Measurements from ENCODE around the gene ENPP3. TPM values are rescaled to one million over a fixed set of nuclear protein-coding genes. Genes with fewer than 3 reads are reported as not detected.

Gene ENPP3
- total RNA-seq, 2 experiments from 2014 or later, result 0.63 to 0.84 TPM

DNA sequence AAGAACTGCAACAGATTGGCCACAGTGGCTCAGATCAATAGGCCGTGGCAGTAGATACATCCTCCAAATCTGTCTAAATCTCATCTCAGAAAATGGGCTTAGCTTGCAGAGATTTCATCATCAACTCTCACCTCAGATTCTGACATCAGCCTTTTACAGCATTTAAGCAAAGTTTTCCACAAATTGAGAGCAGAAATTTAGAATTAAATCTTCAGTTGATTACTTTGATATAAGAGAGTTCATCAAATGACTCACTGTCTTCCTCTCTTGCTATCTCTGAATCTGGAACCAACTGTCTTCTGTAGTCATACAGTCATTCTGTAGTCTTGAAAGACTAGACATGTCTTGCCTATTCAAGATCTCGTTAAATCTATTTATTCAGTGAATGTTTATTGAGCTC is 118.9 kb downstream of the ENPP3 start:
- CTCF ChIA-PET, result no interaction called here
- POLR2A ChIA-PET, result no interaction called here

- ChIA-PET POLR2A (no interaction called here), CTCF (no interaction called here)
Observed at GRCh38 chr6:131758920-131759319, 121.8 kb downstream of the ENPP3 start.

- CTCF ChIA-PET, result no interaction called here
- POLR2A ChIA-PET, result no interaction called here
Observed at GRCh38 chr6:131761060-131761761, 124.1 kb downstream of the ENPP3 start.

DNA sequence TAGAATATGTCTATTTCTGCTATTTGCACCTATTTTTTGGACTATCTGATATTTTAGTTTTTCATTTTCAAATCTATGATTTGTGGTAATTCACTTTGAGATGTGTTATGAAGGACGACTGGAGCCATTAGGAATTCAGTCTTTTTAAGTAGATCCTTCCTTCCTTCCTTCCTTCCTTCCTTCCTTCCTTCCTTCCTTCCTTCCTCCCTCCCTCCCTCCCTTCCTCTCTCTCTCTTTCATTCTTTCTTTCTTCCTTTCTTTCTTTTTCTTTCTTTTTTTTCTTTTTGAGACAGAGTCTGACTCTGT is 124.6 kb downstream of the ENPP3 start:
- CTCF ChIA-PET, result no interaction called here
- POLR2A ChIA-PET, result no interaction called here

GRCh38 chr6:131762984-131763383 is 125.9 kb downstream of the ENPP3 start:
- CTCF ChIA-PET, result no interaction called here
- POLR2A ChIA-PET, result no interaction called here

DNA sequence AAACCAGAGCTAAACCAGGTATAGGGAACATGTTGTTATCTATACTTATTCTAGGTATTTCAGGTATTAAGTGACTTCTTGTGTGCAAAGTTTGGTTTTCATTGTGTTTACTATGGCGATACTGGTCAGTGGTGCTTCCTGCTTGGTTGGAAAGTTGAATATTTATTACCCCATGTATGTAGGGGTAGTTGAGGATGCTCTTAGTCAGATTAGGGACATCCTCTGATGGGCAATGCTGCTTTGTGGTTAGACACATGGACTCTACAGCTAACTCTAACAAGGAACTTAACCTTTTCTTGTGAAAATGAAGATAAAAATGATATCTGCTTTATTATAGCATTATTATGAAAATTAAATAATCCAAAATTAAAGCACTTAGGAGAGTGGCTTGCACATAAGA is 126.6 kb downstream of the ENPP3 start:
- ChIA-PET CTCF (no interaction called here), POLR2A (no interaction called here)

DNA sequence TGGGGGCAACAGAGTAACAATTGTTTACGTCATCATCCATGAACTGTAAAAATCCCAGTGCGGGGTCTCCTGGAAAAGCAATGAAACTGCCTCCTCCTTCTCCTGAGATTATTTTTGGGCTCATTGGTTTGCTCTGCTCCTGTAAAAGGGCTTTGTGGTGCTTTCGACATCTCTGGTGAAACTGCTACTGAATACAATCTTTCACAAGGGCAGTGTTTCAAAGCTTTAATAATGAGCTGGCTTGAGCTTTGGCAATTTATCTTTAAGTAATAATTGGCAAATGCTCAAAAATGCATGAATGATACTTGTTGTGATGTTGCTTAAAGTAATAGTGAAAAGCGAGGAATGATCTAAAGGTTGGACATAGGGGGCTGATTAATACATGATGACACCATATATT is 127.2 kb downstream of the ENPP3 start:
- ChIA-PET CTCF (no interaction called here), POLR2A (no interaction called here)

DNA sequence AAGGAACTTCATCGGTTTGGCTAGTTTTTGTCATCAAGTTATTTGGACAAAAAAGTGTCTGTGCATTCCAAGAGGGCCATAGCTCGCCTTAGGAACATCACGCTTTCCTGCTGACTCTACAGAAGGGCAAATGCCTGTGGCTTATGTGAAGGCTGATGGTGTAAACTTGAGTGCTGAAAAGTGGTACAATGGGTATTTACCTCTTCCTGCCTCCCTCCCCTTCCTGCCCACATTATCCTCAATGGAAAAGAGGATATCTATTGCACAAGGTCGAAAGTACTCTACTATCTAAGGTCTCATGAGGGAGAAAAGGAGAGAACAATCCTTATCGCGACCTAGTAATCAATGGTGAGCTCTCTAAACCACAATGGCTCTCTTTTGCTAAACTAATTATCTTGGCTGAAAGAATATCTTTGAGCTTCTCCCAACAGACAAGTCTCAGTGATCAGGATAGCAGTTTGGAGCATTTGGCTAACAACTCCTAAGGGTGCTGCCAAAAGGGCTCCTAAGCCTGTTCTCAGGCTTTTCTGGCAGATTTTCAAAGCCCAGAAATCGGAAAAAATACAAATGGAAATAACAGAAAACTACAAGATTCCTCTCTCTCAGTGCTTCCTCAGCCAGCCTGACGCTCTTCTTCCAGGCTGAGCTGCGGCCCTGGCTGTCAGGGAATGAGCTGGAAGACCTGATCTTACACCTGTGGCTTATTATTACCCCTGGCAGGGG is 128.1 kb downstream of the ENPP3 start:
- ChIA-PET CTCF (no interaction called here), POLR2A (no interaction called here)

- ChIA-PET CTCF (no interaction called here), POLR2A (no interaction called here)
Observed at GRCh38 chr6:131765804-131766135, 128.7 kb downstream of the ENPP3 start.

- POLR2A ChIA-PET, result no interaction called here
- CTCF ChIA-PET, result no interaction called here
Observed at GRCh38 chr6:131766631-131767030, 129.5 kb downstream of the ENPP3 start.

DNA sequence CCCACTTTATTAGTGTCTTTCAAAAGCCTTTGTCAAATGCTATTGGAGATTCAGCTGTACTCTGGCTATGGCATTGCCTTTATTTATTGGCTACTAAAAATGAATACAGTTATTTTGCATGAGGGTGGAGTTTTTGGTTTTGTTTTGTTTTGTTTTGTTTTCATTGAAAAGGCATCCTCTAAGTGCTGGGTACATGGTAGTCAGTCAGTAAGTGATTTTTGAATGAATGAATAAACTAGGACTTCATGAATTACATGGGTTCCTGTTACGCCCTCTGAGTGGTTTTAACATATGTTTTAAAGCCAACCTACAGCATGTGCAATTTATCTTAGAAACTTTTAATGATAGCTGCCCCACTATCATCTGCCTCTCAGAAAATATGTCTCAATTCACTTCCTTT is 131.9 kb downstream of the ENPP3 start:
- POLR2A ChIA-PET, result no interaction called here
- CTCF ChIA-PET, result no interaction called here

- ChIA-PET CTCF (no interaction called here), POLR2A (no interaction called here)
Observed at GRCh38 chr6:131769385-131770141, 132.5 kb downstream of the ENPP3 start.

- POLR2A ChIA-PET, result no interaction called here
- CTCF ChIA-PET, result no interaction called here
Observed at GRCh38 chr6:131770776-131771175, 133.7 kb downstream of the ENPP3 start.

DNA sequence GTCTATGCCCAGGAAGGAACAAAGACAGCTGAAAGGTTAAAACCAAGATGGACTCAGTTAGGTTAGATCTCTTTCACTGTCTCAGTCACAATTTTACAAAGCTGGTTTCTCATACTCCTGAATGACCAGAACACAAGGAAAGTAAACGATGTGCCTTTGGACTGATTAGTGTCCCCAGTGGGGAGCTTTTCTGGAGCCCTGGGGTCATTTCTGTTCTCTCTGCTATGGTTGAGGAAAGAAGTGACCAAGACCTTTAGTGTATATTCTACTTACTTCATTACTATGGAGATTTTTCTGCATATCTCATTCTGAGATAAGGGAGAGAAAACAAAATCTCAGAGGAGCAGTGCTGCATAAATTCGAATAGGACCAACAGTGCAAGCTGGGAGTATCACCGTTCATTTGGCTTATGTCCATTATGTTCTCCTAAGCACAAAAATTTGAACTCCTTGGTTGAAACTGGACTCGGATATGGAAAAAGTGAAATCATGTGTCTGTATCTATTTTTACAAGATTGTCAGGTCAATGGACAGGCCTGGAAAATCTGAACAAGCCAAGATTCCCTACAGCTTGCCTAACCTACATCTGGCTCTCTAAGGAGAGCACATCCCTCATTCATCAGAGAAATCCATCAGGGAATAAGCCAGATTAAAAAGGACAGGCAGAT is 136.3 kb downstream of the ENPP3 start:
- CTCF ChIA-PET, result no interaction called here

GRCh38 chr6:131775886-131776285 is 138.8 kb downstream of the ENPP3 start:
- ChIA-PET POLR2A (no interaction called here), CTCF (no interaction called here)

More for the DNA sequence above, 136.3 kb downstream of the ENPP3 start:
- POLR2A ChIA-PET, result no interaction called here

GRCh38 chr6:131776985-131777384 is 139.9 kb downstream of the ENPP3 start:
- CTCF ChIA-PET, result no interaction called here
- POLR2A ChIA-PET, result no interaction called here

GRCh38 chr6:131778169-131778568 is 141.1 kb downstream of the ENPP3 start:
- ChIA-PET POLR2A (no interaction called here), CTCF (no interaction called here)

DNA sequence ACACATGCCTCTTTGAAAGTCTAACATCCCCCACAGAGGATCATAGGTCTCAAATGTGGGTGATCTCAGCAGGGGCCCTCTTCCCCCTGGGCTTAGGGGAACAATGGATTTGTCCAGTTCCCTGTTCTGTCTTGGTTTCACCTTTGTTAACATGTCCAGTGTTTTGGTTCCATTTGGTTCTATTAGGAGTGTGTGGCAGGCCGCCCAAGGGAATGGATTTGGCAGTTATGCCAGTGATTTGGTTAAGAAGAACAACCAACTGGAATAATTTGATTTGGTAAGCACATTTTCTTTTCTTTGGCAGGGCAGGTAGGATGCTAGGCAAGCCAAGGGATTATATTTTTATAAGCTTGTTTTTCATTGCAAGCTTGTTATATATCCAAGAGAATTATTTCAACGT is 142.2 kb downstream of the ENPP3 start:
- CTCF ChIA-PET, result no interaction called here
- POLR2A ChIA-PET, result no interaction called here

GRCh38 chr6:131780600-131780999 is 143.5 kb downstream of the ENPP3 start:
- CTCF ChIA-PET, result interaction anchor here (1.5 kb wide), 1 partner anchor 135 kb away, joined by 3 read pairs; no protein-coding TSS in a partner anchor
- POLR2A ChIA-PET, result interaction anchor here (0.6 kb wide), 1 partner anchor 212 kb away, joined by 3 read pairs; no protein-coding TSS in a partner anchor

DNA sequence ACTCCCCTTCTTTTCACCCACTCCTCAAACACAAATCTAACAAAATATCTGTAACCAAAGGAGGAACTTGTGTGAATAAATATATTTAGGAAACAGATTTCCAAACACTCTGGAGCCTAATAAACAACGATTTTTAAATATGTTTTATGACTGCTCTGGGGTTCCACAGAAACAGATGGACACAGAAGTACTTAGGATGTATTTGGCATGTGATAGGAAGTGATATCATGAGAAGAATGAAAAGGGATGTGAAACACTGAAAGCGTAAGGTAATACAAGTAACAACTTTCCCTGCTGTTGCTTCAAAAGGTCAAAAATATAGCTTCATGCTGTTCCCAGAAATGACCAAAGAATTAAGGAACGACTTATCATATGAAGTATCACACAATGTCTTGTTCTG is 144.6 kb downstream of the ENPP3 start:
- ChIA-PET POLR2A (no interaction called here), CTCF (interaction anchor here (2.0 kb wide), 1 partner anchor 128 kb away, joined by 6 read pairs; no protein-coding TSS in a partner anchor)

DNA sequence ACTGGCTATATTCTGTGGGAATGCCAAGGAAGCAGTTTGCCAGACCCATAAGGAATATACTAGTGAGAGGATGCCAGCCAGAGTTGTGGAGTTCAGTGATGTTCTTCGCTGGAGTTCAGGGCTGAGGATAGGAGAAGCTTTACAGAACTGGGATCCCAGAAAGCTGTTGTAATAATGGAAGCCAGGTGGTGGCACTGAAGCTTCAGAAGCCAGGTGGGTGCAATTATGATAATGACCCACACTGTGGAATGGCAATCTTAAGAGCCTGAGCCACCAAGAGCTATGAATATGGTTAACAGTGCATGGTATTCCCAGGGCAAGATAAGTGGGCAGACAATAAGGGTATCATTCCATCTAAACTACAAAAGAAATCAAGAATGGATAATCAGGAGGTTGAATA is 145.7 kb downstream of the ENPP3 start:
- CTCF ChIA-PET, result interaction anchor here (1.2 to 2.0 kb wide), 2 partner anchors 88 to 127 kb away, joined by 3 to 6 read pairs; no protein-coding TSS in a partner anchor
- POLR2A ChIA-PET, result no interaction called here
